HG03159 (cell line): ENCODE results near the gene MAPKAPK3.
"Not testable (repeated sequence)": the region's sequence is repeated elsewhere in the genome, so short reads cannot be mapped to it uniquely, and the experiment has no call there.

Experiments used
- ATAC-seq: cut with Tn5 transposase; IDR thresholded peaks from one replicate; pipeline ENCODE4 v1.9.1; 2021; ENCODE audit warnings: mild to moderate bottlenecking, moderate library complexity; ENCODE audit not compliant: unreplicated experiment

Gene MAPKAPK3

GRCh38 chr3:50652709-50653108 lies 35.8 kb downstream of the MAPKAPK3 start:
- ATAC-seq: no peak

DNA sequence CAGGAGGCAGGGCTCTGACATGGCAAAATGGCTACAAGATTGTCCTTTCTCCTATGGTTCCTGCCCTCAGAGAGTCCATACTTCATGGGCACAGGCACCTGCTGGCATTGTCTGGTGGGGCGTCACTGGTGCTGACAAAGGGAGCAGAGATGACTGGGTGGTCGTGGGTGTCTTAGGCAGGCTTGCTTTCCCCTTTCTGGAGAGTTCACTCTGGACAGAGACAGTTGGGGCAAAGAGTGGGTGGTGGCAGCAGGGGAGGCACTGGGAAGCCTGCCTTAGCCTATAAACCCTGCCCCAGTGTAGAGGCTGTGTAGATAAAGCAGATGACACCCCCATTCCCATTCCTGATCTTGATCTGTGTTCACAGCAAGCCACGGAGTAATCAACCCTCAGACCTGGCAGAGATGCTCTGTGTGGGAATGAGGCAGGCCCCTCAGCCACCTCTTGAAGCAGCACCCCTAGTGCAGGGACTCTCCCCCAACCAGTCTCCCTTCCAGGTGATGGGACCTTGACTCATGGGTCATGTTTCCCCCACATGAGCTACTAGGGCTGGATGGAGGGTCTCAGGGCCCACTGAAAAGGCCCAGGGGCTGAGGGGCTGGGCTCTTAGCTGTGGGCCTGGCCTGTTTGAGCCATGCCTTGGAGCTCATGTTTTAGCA lies 37.1 kb downstream of the MAPKAPK3 start:
- ATAC-seq: no peak

DNA sequence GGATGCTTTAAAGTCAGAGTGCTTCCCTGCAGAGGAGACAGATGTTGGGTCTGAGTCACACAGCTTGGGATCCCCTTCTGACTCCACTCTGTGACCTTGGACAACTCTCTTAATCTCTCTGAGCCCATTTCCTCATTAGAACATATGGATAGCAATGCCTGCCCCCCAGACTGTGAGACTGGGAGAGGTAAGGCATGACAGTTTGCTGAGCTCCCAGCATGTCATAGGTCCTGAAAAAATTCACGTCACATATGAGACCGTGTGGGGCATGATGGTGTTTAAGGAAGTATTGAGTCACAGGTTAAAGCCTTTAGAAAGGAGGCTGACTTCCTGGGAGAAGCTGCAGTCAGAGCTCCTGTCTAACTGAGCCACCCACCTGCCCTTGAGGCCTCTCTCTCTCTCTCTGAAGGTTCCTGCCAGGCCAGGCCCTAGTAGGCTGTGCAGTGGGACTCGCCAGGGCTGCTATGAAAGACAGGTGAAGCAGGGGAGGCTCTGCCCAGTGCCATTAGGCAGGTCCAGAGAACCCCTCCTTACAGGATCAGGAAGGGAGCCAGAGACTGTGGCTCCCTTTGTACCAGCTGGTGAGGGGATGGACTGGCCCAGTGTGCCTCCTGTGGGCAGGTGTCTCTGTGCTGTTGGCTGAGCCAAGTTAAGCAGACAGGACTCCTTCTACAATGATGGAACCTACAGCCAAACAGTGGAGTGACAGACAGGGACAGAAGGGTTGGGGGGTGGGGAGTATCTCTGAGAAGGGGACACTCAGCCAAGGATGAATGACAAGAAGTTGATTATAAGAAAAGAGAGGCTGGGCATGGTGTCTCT lies 38.3 kb downstream of the MAPKAPK3 start:
- no peak for ATAC-seq

GRCh38 chr3:50656417-50657195 lies 39.7 kb downstream of the MAPKAPK3 start:
- ATAC-seq: no peak

- ATAC-seq: no peak
These were observed 40.5 kb downstream of the MAPKAPK3 start for GRCh38 chr3:50657407-50657806.

DNA sequence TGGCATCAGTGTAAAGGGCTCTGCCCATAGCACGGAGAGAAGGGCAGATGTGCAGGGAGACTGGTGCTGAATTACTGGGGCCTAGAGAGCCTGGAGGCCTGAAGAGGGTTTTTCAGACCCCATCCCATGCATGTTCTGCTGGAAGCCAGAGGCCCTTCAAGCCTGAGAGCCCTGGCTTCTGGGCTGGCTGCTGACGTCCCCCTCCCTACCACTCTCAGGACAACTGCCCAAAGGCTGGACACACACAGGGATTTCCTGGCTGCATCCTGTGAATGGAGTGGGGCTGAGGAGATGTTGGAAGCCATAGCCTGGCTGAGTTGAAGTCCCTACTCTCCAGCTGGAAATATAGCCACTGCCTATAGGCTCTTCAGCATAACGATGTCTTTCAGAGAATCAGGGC lies 40.9 kb downstream of the MAPKAPK3 start:
- no peak for ATAC-seq

DNA sequence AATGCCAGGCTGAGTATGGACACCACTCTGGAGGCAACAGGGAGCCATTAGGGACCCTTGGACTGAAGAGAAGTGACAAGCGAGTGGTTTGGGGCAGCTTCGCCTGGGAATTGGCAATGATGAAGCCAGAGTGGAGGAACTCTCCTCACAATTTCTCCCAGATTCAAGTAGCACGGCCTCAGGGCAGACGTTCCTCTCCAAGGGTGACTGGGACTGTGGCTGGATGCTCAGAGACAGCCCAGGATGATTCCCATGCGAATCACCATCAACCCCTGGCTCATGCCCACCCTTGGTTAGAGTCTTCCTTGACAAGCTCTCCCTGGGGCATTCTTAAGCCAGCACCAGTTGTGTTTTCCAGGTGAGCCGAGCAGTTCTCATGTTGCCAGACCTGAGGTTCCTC lies 41.5 kb downstream of the MAPKAPK3 start:
- ATAC-seq: no peak

- ATAC-seq: no peak
These were observed 41.9 kb downstream of the MAPKAPK3 start for GRCh38 chr3:50658831-50659230.

- no peak for ATAC-seq
These were observed 43.4 kb downstream of the MAPKAPK3 start for GRCh38 chr3:50660386-50660785.

- no peak for ATAC-seq
These were observed 44.4 kb downstream of the MAPKAPK3 start for GRCh38 chr3:50661321-50661837.

GRCh38 chr3:50662408-50662807 lies 45.5 kb downstream of the MAPKAPK3 start:
- no peak for ATAC-seq

- no peak for ATAC-seq
These were observed 48.3 kb downstream of the MAPKAPK3 start for GRCh38 chr3:50665081-50665840.

- not testable (repeated sequence) for ATAC-seq
These were observed 48.8 kb downstream of the MAPKAPK3 start for GRCh38 chr3:50665841-50666115.

GRCh38 chr3:50666837-50667236 lies 49.9 kb downstream of the MAPKAPK3 start:
- ATAC-seq: no peak

DNA sequence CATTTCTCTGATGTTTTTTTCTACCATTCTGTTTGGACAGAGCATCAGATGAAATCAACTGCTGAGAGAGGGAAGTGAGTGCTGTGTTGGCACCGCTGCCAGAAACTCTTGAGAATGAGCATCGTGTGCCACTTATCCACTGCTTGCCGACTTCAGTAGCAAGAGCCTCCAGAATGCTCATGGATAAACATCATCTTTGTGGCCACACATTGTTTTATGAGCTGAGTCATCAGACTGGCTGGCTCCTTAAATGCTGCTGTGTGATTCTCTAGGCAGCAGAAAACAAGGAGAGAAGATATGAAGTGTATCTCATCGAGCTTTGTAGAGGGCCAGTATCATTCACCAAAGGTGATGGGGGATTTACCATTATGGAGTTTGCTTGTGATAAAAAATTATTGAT lies 54.4 kb downstream of the MAPKAPK3 start:
- ATAC-seq: no peak

- no peak for ATAC-seq
These were observed 55.7 kb downstream of the MAPKAPK3 start for GRCh38 chr3:50672656-50673055.

DNA sequence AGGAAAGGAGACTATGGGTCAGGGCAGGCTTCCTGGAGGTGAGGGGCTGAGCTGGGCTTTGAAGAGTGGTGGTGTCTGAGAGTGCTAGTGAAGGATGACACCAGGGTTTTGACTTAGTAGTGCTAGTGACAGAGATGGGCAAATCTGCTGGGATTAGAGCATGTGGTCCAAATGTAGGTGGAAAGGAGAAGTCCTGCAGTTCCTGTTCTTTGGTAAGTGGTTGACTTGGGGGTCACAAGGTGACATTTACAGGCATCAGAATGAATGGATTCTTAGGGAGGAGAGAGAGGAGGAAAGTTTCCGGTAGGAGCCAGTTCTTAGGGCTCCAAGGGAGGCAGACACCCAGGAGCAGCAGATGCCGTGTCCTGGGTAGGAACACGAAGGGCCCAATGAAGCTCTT lies 57.0 kb downstream of the MAPKAPK3 start:
- no peak for ATAC-seq

GRCh38 chr3:50674349-50675178 lies 57.6 kb downstream of the MAPKAPK3 start, which contains the start of gene DOCK3:
TSS of gene DOCK3 (plus strand) at chr3:50674927. CDS start at chr3:50675264, 337 bp downstream.
- ATAC-seq: no peak

GRCh38 chr3:50675179-50676030 lies 58.5 kb downstream of the MAPKAPK3 start:
- ATAC-seq: no peak
